HG03196 (cell line): Measurements from ENCODE around the gene IL1RAP.
"Not testable (repeated sequence)": the region's sequence is repeated elsewhere in the genome, so short reads cannot be mapped to it uniquely, and the experiment has no call there.

Source experiments
- ATAC-seq: cut with Tn5 transposase; IDR thresholded peaks from one replicate; pipeline ENCODE4 v1.9.1; 2021; ENCODE audit not compliant: unreplicated experiment

The IL1RAP gene

DNA sequence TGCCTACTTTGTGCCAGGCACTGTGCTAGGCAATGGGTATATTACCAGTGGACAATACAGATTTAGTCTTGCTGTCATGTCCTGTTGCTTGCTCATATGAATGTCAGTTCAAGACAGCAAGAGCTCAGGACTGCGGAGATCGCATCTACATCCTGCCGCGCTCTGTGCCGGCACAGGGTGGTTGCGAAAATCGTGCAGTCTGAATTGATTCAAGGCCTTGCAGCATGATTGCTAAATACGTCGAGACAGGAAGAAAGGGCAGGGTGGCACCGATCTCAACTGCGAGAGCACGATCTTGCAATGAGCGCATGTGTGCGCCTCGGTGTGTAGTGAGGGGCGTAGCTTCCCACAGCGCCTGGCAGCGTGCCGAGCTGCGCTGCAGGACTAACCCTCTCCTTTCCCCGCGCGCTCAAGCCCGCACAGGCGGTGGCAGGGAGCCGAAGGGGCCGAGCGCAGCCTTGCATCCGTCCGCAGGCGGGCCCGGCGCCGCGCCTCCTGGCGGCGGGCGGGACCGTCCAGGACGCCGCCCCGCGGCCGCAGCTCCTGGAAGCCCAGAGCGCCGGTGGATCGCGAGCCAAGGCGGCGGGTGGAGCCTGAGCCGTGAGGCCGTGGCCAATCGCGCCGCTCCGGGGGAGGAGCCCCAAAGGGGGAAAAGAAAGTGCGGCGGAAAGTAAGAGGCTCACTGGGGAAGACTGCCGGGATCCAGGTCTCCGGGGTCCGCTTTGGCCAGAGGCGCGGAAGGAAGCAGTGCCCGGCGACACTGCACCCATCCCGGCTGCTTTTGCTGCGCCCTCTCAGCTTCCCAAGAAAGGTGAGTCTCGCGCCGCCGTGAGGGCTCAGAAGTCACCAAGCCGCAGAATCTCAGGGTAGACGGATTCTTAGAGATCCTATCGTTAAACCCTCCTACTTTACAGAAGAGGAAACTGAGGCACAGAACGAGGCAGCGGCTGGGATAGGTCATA, at the start of gene IL1RAP:
IL1RAP (plus strand) TSS at position 677 of the 962 bp plus-strand sequence. CDS start 50,205 bp downstream, outside the sequence.
- ATAC-seq, result peak; percentile 100

DNA sequence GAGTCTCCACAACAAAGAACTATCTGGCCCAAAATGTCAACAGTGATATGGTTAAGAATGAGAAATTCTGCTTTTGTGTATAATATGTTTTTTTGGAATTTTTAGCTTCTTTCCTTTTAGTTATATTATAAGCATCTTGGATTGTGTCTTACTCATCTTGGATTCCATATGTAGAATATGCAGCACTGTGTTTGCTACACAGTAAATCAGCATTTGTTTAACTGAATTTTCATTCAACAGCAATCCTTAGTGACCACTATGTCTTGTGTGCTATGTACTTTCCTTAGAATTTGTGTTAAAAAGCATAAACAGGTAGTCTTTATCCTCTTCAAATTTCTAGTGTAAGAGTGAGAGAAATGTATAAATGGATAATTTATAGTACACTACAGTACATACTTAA, 46.0 kb upstream of the IL1RAP start:
- no peak for ATAC-seq

GRCh38 chr3:190473261-190473660, 40.6 kb upstream of the IL1RAP start:
- ATAC-seq, result not testable (repeated sequence)

GRCh38 chr3:190481779-190482178, 32.1 kb upstream of the IL1RAP start:
- ATAC-seq, result no peak

GRCh38 chr3:190485830-190486532, 27.9 kb upstream of the IL1RAP start:
- no peak for ATAC-seq

GRCh38 chr3:190486533-190486864, 27.4 kb upstream of the IL1RAP start:
- ATAC-seq, result no peak

- no peak for ATAC-seq
These were observed 26.8 kb upstream of the IL1RAP start for GRCh38 chr3:190486908-190487607.

GRCh38 chr3:190491533-190492054, 22.3 kb upstream of the IL1RAP start:
- no peak for ATAC-seq

GRCh38 chr3:190492129-190492528, 21.8 kb upstream of the IL1RAP start:
- no peak for ATAC-seq

- no peak for ATAC-seq
These were observed 20.9 kb upstream of the IL1RAP start for GRCh38 chr3:190492966-190493365.

DNA sequence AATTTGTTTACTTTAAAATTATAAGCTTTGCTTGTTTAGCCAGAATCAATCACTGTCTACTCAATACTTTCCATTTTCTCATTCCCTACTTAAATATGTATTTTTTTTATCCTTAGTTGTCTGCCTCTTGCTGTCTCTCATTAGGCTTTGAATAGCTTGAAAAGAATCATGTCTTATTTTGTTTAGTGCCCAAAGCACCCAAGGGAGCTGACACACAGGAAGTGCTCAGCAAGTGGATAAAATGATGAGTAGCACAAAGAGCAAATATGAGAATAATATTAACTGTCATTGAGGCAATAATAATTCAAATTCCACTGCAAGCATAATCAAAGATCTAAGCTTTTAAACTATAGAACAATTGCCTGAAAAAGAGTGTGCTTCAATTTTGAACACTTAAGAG, 19.0 kb upstream of the IL1RAP start:
- ATAC-seq, result no peak

- ATAC-seq, result no peak
These were observed 18.5 kb upstream of the IL1RAP start for GRCh38 chr3:190495354-190495753.

GRCh38 chr3:190495796-190496195, 18.1 kb upstream of the IL1RAP start:
- no peak for ATAC-seq

DNA sequence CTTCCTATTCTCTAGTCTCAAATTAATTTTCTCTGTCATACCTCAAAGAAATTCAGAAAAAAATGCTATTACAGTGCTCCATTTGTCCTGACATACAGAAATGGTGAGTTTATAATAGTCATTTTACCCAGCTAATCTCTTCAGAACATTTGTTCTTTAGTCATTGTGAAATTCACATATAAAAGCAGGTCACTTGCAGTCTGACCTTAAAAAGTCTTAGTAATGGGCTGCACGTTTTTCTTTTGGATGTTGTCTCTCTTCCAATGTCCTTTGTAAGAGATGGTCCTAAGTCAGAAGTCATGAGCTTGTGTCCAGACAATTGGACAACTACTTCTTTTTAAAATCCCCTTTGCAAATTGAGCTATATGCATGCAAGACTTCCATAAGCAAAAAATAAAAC, 17.0 kb upstream of the IL1RAP start:
- no peak for ATAC-seq

- no peak for ATAC-seq
These were observed 16.1 kb upstream of the IL1RAP start for GRCh38 chr3:190497811-190498210.

DNA sequence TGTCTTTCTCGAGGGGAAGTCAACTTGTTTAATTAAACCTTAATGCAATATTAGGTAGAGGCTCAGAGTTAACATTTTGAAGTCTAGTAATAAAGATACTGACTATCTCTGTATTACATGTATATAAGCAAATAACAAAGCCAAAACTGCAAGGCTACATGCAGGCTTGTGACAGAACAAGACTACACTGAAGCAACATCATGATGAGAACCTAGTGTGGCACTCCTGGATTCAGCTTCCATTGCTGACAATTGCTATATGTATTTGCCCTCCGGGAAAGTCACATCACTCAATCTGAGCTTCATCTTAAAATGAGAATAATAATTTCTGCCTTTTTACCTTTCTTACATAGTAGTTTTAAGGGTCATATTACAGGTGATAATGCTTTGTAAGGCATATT, 15.6 kb upstream of the IL1RAP start:
- ATAC-seq, result no peak

- no peak for ATAC-seq
These were observed 14.8 kb upstream of the IL1RAP start for GRCh38 chr3:190499122-190499521.

- no peak for ATAC-seq
These were observed 10.9 kb upstream of the IL1RAP start for GRCh38 chr3:190502946-190503345.

GRCh38 chr3:190504354-190505125, 9.3 kb upstream of the IL1RAP start:
- no peak for ATAC-seq

- ATAC-seq, result no peak
These were observed 8.4 kb upstream of the IL1RAP start for GRCh38 chr3:190505381-190506003.
